ENCODE measurements around the gene INPP4B.

INPP4B gene

GRCh38 chr4:142291299-142292050, 554.6 kb downstream of the INPP4B start:
- Histone ChIP-seq H3K4me1 (ENCODE audit: control insufficient read depth, insufficient read depth, low read length, poor library complexity, severe bottlenecking) (peaks cover 8% of the 10 kb centered on the region), H3K4me3 (ENCODE audit: insufficient read depth, low read depth, low read length, poor library complexity, severe bottlenecking) (no peak overlapping the region), H3K27ac (ENCODE audit: insufficient read depth, low read length, poor library complexity, severe bottlenecking) (no peak overlapping the region), H3K9me3 (ENCODE audit: control insufficient read depth, low read length) (no peaks in the 10 kb centered on the region), H3K36me3 (ENCODE audit: control insufficient read depth, insufficient read depth, low read length) (peaks cover 3% of the 10 kb centered on the region), H3K27me3 (replicated peaks; ENCODE audit: control insufficient read depth, insufficient read depth, low read length, poor library complexity, severe bottlenecking) (no peaks in the 10 kb centered on the region)
- DNase-seq = no peak

GRCh38 chr4:142287371-142287770, 558.7 kb downstream of the INPP4B start:
- Histone ChIP-seq H3K36me3 (ENCODE audit: control insufficient read depth, insufficient read depth, low read length) (peaks cover 3% of the 10 kb centered on the region), H3K27me3 (replicated peaks; ENCODE audit: control insufficient read depth, insufficient read depth, low read length, poor library complexity, severe bottlenecking) (no peaks in the 10 kb centered on the region), H3K4me3 (ENCODE audit: insufficient read depth, low read depth, low read length, poor library complexity, severe bottlenecking) (no peak overlapping the region), H3K4me1 (ENCODE audit: control insufficient read depth, insufficient read depth, low read length, poor library complexity, severe bottlenecking) (peaks cover 6% of the 10 kb centered on the region), H3K27ac (ENCODE audit: insufficient read depth, low read length, poor library complexity, severe bottlenecking) (no peak overlapping the region), H3K9me3 (ENCODE audit: control insufficient read depth, low read length) (no peaks in the 10 kb centered on the region)
- no peak for DNase-seq

- Histone ChIP-seq H3K9me3 (ENCODE audit: control insufficient read depth, low read length) (no peaks in the 10 kb centered on the region), H3K27ac (ENCODE audit: insufficient read depth, low read length, poor library complexity, severe bottlenecking) (no peak overlapping the region), H3K27me3 (replicated peaks; ENCODE audit: control insufficient read depth, insufficient read depth, low read length, poor library complexity, severe bottlenecking) (no peaks in the 10 kb centered on the region), H3K4me3 (ENCODE audit: insufficient read depth, low read depth, low read length, poor library complexity, severe bottlenecking) (no peak overlapping the region), H3K4me1 (ENCODE audit: control insufficient read depth, insufficient read depth, low read length, poor library complexity, severe bottlenecking) (peaks cover 6% of the 10 kb centered on the region), H3K36me3 (ENCODE audit: control insufficient read depth, insufficient read depth, low read length) (peaks cover 3% of the 10 kb centered on the region)
- no peak for DNase-seq
Measured at GRCh38 chr4:142285222-142285583, 560.9 kb downstream of the INPP4B start.

- H3K36me3 ChIP-seq (ENCODE audit: control insufficient read depth, insufficient read depth, low read length) = no peaks in the 10 kb centered on the region
- peak overlapping the region; percentile 6 for H3K4me3 ChIP-seq (ENCODE audit: insufficient read depth, low read depth, low read length, poor library complexity, severe bottlenecking)
- DNase-seq = no peak
- no peaks in the 10 kb centered on the region for H3K9me3 ChIP-seq (ENCODE audit: control insufficient read depth, low read length)
- H3K4me1 ChIP-seq (ENCODE audit: control insufficient read depth, insufficient read depth, low read length, poor library complexity, severe bottlenecking) = peaks cover 6% of the 10 kb centered on the region
- peak overlapping the region; percentile 16 for H3K27ac ChIP-seq (ENCODE audit: insufficient read depth, low read length, poor library complexity, severe bottlenecking)
- no peaks in the 10 kb centered on the region for H3K27me3 ChIP-seq (replicated peaks; ENCODE audit: control insufficient read depth, insufficient read depth, low read length, poor library complexity, severe bottlenecking)
Measured at GRCh38 chr4:142284402-142285221, 561.5 kb downstream of the INPP4B start.

GRCh38 chr4:142282870-142283431, 563.1 kb downstream of the INPP4B start:
- Histone ChIP-seq H3K4me1 (ENCODE audit: control insufficient read depth, insufficient read depth, low read length, poor library complexity, severe bottlenecking) (peaks cover 6% of the 10 kb centered on the region), H3K27ac (ENCODE audit: insufficient read depth, low read length, poor library complexity, severe bottlenecking) (no peak overlapping the region), H3K36me3 (ENCODE audit: control insufficient read depth, insufficient read depth, low read length) (peaks cover 7% of the 10 kb centered on the region), H3K9me3 (ENCODE audit: control insufficient read depth, low read length) (no peaks in the 10 kb centered on the region), H3K27me3 (replicated peaks; ENCODE audit: control insufficient read depth, insufficient read depth, low read length, poor library complexity, severe bottlenecking) (no peaks in the 10 kb centered on the region), H3K4me3 (ENCODE audit: insufficient read depth, low read depth, low read length, poor library complexity, severe bottlenecking) (no peak overlapping the region)
- peak in 1 of 3 donors; percentile 9 for DNase-seq

- no peak overlapping the region for H3K4me3 ChIP-seq (ENCODE audit: insufficient read depth, low read depth, low read length, poor library complexity, severe bottlenecking)
Measured at GRCh38 chr4:142281999-142282398, 564.1 kb downstream of the INPP4B start.

GRCh38 chr4:142278663-142279062, 567.4 kb downstream of the INPP4B start:
- H3K27me3 ChIP-seq (replicated peaks; ENCODE audit: control insufficient read depth, insufficient read depth, low read length, poor library complexity, severe bottlenecking) = no peaks in the 10 kb centered on the region
- H3K27ac ChIP-seq (ENCODE audit: insufficient read depth, low read length, poor library complexity, severe bottlenecking) = no peak overlapping the region
- no peaks in the 10 kb centered on the region for H3K4me1 ChIP-seq (ENCODE audit: control insufficient read depth, insufficient read depth, low read length, poor library complexity, severe bottlenecking)
- peaks cover 7% of the 10 kb centered on the region for H3K36me3 ChIP-seq (ENCODE audit: control insufficient read depth, insufficient read depth, low read length)
- no peak for DNase-seq
- H3K9me3 ChIP-seq (ENCODE audit: control insufficient read depth, low read length) = no peaks in the 10 kb centered on the region
- no peak overlapping the region for H3K4me3 ChIP-seq (ENCODE audit: insufficient read depth, low read depth, low read length, poor library complexity, severe bottlenecking)

More at GRCh38 chr4:142281999-142282398, 564.1 kb downstream of the INPP4B start:
- DNase-seq = no peak
- peaks cover 7% of the 10 kb centered on the region for H3K36me3 ChIP-seq (ENCODE audit: control insufficient read depth, insufficient read depth, low read length)
- H3K27me3 ChIP-seq (replicated peaks; ENCODE audit: control insufficient read depth, insufficient read depth, low read length, poor library complexity, severe bottlenecking) = no peaks in the 10 kb centered on the region
- peaks cover 1% of the 10 kb centered on the region for H3K4me1 ChIP-seq (ENCODE audit: control insufficient read depth, insufficient read depth, low read length, poor library complexity, severe bottlenecking)
- H3K27ac ChIP-seq (ENCODE audit: insufficient read depth, low read length, poor library complexity, severe bottlenecking) = no peak overlapping the region
- H3K9me3 ChIP-seq (ENCODE audit: control insufficient read depth, low read length) = no peaks in the 10 kb centered on the region

- H3K36me3 ChIP-seq (ENCODE audit: control insufficient read depth, insufficient read depth, low read length) = peaks cover 7% of the 10 kb centered on the region
- no peak overlapping the region for H3K4me3 ChIP-seq (ENCODE audit: insufficient read depth, low read depth, low read length, poor library complexity, severe bottlenecking)
- no peaks in the 10 kb centered on the region for H3K9me3 ChIP-seq (ENCODE audit: control insufficient read depth, low read length)
- H3K27me3 ChIP-seq (replicated peaks; ENCODE audit: control insufficient read depth, insufficient read depth, low read length, poor library complexity, severe bottlenecking) = no peaks in the 10 kb centered on the region
- DNase-seq = no peak
- no peaks in the 10 kb centered on the region for H3K4me1 ChIP-seq (ENCODE audit: control insufficient read depth, insufficient read depth, low read length, poor library complexity, severe bottlenecking)
- H3K27ac ChIP-seq (ENCODE audit: insufficient read depth, low read length, poor library complexity, severe bottlenecking) = no peak overlapping the region
Measured at GRCh38 chr4:142278171-142278570, 567.9 kb downstream of the INPP4B start.

GRCh38 chr4:142274137-142274536, 572.0 kb downstream of the INPP4B start:
- Histone ChIP-seq H3K36me3 (ENCODE audit: control insufficient read depth, insufficient read depth, low read length) (peaks cover 11% of the 10 kb centered on the region), H3K9me3 (ENCODE audit: control insufficient read depth, low read length) (no peaks in the 10 kb centered on the region), H3K4me1 (ENCODE audit: control insufficient read depth, insufficient read depth, low read length, poor library complexity, severe bottlenecking) (no peaks in the 10 kb centered on the region), H3K4me3 (ENCODE audit: insufficient read depth, low read depth, low read length, poor library complexity, severe bottlenecking) (no peak overlapping the region), H3K27me3 (replicated peaks; ENCODE audit: control insufficient read depth, insufficient read depth, low read length, poor library complexity, severe bottlenecking) (no peaks in the 10 kb centered on the region), H3K27ac (ENCODE audit: insufficient read depth, low read length, poor library complexity, severe bottlenecking) (no peak overlapping the region)
- DNase-seq = no peak

- no peak overlapping the region for H3K27ac ChIP-seq (ENCODE audit: insufficient read depth, low read length, poor library complexity, severe bottlenecking)
- no peaks in the 10 kb centered on the region for H3K27me3 ChIP-seq (replicated peaks; ENCODE audit: control insufficient read depth, insufficient read depth, low read length, poor library complexity, severe bottlenecking)
- no peak for DNase-seq
- no peaks in the 10 kb centered on the region for H3K9me3 ChIP-seq (ENCODE audit: control insufficient read depth, low read length)
- no peak overlapping the region for H3K4me3 ChIP-seq (ENCODE audit: insufficient read depth, low read depth, low read length, poor library complexity, severe bottlenecking)
- H3K36me3 ChIP-seq (ENCODE audit: control insufficient read depth, insufficient read depth, low read length) = peaks cover 8% of the 10 kb centered on the region
- H3K4me1 ChIP-seq (ENCODE audit: control insufficient read depth, insufficient read depth, low read length, poor library complexity, severe bottlenecking) = no peaks in the 10 kb centered on the region
Measured at GRCh38 chr4:142272452-142272851, 573.6 kb downstream of the INPP4B start.

All from effector memory CD4-positive, alpha-beta T cell (primary cell).